ENCODE results near the gene HAPSTR1.

The HAPSTR1 gene

DNA sequence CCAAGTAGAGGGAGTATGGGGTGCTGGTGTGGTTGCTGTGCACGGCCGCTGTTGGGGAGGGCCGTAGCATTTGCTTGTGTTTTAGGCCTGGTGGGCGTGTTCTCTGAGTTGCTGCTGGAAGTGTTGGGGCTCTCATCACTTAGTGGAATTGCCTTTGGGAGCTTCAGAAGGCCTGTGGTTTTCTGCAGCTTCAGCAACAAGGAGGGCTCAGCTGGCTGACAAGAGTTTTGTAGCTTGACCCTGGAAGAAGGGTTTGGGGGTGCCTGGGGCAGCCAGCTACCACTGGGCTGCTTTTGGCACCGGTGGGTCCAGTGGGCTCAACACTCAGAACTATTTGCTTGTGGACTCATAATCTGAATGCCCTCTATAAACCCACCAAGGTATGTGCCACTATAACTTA, 30.9 kb downstream of the HAPSTR1 start:
- DNase-seq: no peak

DNA sequence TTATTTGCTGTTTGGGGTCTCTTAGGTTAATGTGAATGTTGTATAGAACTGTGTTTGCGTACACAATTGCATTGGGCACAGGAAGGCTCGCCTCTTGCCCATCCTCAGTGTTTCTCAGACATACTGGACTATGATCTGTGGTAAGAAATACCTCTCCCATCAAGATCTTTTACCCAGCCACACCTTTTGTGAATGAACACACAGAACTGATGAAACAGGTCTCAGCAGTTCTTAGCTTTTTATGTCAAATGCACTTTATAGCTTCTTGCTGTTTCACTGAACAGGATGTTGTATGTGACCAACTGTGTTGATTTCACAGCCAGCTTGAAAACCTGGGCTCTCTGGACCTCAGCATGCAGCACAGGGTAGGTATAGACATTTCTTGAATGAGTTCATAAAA, 31.5 kb downstream of the HAPSTR1 start:
- DNase-seq: no peak

DNA sequence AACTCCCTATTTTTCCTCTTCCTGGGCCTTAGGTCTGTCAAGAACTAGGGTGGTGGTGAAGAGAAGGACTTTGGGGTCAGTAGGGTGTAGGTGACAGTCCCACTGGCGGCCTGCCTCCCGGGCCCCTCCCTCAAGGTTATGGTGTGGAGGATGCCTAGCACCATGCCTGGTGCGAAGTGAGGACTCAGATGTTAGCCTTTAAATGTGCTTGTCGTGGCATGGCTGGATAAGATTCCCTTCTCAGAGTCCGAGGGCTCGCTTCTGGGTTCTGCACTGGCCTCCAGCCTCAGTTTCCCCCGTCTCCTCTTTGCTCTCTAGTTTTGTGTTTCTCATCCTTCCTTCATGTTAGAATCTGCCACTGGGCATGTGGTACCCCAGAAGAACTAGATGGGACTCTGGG, 32.0 kb downstream of the HAPSTR1 start:
- no peak for DNase-seq

DNA sequence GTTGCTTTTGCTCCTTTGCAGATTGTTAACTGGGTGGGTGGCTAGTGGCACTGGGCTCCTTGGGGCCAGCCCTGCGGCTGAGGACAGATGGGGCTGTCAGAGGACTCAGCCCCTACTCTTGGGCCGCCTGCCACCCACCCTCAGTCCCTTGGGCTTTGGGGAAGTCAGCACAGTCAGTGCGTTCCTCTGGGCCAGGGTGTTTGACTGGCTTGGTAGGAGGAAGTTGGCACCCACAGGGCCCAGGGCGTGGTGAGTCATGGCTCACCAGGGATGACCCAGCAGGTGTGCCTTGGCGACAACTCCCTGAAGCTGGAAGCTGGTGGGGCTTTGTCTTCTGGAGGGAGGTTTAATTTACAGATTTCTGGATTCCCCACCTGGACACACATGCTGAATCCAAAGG, 32.4 kb downstream of the HAPSTR1 start:
- DNase-seq: peak in 1 of 58 donors; percentile 8

DNA sequence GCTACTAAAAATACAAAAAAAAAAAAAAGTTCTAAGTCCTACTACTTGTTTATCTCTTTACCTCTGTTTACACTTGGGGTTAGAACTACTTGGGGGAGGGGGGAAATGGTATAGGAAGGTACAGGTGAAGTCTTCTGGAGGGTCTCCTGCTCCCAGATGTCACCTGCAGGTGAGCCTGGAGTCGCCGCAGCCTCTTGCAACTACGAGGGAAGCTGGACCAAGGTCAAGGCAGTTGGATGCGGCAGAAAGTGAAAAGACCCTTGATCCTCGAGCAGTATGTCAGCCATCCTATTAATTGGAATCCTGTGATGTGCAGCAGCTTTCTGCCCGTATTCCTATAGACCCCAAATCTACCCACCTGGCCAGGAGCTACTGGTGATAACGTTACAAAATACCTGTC, 33.0 kb downstream of the HAPSTR1 start:
- DNase-seq: no peak

DNA sequence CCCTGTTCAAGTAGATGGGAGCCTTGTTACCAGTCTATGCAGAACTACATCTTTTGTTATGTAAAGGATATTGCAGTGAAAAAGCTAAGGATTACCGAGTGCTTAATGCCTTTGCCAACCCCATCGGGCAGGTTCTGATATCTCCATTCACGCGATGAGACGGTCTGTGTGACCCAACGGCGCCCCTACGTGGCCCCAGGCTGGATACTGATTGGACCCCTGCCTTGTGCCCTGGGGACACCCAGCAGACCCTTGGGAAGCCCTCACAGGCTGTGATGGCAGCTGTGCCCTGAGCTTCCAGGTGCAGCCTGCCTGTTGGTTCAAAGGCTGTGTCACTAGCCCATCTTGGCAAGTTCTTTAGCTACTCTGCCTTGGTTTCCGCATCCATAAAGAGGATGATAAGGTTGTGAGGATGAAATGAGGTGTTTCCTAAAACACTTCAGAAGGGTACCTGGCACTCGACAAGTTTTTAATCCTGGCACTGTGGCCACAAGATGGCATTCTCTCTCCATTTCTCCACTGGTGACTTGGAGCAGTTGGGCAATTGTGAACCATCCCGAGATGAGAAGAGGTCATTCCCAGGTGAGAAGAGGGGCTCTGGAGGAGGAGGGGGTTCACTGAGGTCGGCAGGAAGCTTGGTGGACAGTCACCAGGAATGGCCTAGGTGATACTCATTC, 33.6 kb downstream of the HAPSTR1 start:
- no peak for DNase-seq

DNA sequence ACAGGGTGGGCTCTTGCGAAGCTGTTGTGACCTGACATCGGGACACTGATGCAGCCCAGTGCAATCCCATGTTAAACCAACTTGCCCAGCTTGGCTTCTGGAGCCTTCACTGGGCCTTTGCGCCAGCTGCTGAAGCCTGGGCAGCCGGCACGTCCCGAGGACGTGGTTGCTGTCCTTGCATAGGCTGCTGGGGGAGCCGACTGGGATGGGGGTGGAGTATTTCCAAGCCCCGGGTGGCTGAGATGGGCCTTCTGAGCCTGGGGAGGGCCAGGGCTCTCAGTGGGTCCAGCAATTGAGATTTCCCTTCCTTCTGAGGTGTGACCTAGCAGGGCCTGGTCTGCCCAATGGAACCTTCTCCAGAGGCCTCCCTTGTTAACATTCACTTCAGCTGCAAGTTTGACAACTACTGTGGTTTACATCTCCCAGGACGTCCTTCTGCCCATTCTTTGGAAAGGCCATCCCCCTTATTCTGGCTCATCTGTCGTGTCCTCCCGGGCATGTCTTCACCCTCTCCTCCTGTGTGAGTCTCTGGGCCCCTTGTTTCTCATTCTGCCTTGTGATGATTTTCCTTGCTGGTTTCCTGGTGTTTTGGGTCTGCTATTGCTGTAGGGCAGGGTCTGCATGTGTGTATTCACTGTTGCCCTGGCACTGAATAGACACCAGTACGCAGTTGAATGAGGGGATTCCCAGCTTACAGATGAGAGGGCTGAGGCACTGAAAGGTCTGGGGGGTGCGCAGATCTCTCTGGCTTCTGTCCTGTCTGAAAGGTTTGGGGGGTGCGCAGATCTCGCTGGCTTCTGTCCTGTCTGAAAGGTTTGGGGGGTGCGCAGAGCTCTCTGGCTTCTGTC, 34.4 kb downstream of the HAPSTR1 start:
- DNase-seq: no peak

DNA sequence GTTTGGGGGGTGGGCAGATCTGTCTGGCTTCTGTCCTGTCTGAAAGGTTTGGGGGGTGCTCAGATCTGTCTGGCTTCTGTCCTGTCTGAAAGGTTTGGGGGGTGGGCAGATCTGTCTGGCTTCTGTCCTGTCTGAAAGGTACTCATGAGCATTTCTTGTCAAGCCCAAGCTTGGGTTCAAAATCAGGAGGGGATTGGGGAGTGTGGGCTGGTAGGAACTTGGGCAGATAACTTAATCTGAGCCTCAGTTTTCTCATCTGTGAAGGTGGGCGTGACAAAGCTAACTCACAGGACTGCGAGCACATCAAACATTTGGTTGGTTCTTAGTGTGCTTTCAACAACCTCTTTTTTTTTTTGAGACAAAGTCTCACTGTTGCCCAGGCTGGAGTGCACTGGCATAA, 35.2 kb downstream of the HAPSTR1 start:
- DNase-seq: no peak

DNA sequence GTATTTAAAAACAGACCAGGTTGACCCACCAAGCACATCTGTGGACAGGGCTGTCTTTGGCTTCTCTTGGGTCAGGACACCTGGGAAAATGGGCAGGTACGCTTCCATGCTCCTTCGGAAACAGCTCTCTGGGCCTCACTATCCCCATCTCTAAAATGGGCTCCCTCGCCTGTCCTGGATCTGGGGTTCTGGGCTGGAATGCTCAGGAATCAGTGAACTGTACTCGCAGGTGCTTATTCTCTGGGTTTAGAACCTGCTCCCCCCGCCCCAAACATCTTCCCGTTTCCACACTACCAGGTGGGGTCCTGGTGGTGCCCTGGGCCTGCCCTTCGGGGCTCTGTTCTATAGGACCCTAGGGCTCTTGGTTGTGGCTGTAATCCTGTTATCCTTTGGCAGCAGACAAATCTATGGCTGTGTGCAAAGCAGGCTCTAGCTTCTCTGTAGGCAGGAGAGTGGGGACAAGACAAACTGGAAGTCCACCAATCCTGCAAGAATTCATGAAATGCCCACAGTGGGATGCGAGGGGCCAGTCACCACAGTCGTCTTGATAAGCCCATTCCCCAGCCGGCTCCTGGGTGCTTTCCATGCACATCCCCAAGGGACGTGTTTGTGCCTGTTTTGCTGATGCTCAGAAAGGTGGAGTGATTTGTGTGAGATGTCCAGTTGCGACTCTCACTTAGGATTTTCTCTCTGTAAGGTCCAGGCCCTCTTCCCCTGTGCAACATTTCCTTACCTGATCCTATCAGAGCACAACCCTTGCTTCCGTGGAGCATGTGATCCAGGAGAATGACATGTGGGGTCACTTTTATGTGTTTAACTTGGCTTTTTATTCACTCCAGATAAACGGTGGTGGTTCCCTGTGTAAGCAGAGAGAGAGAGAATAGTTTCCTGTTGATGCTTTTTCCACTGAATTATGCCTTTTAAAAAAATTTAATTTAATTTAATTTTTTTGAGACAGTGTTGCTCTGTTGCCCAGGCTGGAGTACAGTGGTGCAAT, 37.2 kb downstream of the HAPSTR1 start:
- no peak for DNase-seq

DNA sequence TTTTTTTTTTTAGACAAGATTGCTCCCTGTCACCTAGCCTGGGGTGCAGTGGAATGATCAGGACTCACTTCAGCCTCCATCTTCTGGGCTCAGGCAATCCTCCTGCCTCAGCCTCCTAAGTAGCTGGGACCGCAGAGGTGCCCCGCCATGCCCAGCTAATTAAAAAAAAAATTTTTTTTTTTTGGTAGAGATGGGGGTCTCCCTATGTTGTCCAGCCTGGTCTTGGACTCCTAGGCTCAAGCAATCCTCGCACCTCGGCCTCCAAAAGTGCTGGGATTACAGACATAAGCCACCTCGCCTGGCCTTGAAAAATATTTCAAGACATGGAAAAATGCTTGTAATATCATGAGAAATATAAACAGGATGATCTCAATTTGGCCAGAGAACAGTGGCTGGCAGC, 42.9 kb downstream of the HAPSTR1 start:
- DNase-seq: no peak

DNA sequence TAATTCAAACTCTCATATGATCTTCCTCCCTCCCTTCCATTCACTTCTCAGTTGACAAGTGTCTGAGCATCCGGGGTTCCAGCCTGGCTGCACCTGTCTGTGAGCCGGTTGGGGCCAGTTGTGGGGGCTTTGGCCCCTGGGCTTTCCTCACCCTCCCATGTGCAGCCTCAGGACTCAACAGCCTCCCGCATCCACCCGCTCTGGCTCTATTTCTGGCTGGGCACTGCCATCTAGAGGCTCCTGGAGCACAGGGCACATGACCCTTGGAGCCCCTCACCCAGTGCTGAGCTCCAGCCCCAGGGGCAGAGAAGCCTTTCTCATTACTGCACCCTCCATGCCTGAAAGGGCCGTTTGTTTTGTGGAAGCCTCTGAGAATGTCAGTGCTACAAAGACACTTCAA, 43.3 kb downstream of the HAPSTR1 start:
- DNase-seq: peak in 33 of 58 donors; percentile 6 to 63 (median 16)

DNA sequence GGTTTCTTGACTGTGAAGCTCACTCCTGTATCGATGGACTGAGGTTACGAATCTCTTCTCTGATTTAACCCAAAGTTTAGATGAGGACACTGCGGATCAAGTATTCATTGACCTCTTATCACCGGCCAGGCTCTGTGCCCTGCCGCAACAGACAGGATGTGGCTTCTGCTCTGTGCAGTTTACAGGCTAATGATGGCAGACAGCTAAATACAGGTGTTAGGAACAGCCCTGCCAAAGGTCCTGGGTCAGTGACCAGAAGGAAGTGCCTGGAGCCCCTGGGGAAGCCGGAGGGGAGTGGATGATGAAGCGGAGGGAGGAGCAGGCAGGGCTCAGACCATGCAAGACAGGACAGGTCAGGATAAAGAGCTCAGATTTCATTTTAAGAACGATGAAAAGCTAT, 44.4 kb downstream of the HAPSTR1 start:
- DNase-seq: no peak

DNA sequence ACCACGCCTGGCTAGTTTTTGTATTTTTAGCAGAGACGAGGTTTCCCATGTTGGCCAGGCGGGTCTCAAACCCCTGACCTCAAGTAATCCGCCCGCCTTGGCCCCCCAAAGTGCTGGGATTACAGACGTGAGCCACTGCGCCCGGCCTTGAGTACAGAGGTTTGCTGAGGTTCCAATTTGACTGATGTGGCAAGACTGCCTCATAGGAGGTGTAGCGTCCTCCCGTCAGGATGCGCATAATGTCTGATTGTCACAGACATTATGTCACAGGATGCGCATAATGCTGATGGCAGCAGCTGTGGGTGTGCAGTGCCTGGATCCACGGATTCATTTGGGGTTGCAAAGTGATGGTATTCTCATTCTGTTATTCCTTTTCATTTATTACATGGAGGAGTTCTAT, 45.2 kb downstream of the HAPSTR1 start:
- DNase-seq: peak in 1 of 58 donors; percentile 14

DNA sequence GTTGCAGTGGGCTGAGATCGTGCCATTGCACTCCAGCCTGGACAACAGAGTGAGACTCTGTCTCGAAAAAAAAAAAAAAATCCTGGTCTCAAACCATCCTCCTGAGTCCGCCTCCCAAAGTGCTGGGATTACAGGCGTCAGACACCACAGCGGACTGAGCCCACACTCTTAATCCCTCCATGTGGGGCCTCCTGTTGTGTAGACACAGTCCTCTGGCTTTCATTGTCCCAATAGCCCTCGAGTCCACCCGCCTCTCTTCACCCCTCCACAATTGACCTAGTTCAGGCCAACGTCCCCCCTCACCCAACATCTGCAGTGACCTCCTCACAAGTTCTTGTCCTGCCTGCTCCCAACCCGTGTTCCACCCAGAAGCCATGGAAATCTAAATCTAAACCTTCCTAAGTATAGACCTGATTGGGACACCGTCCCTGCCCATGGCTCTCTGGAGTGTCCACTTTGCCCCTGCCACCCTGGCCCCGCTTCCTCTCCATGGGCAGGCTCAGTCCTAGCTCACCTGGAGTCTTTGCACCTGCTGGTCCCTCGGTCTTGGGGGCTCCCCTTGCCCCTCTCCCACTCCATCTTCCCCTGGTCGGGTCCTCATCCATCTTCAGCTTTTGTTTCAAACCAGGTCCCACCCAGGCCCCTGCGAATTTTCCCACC, 46.7 kb downstream of the HAPSTR1 start:
- DNase-seq: no peak

DNA sequence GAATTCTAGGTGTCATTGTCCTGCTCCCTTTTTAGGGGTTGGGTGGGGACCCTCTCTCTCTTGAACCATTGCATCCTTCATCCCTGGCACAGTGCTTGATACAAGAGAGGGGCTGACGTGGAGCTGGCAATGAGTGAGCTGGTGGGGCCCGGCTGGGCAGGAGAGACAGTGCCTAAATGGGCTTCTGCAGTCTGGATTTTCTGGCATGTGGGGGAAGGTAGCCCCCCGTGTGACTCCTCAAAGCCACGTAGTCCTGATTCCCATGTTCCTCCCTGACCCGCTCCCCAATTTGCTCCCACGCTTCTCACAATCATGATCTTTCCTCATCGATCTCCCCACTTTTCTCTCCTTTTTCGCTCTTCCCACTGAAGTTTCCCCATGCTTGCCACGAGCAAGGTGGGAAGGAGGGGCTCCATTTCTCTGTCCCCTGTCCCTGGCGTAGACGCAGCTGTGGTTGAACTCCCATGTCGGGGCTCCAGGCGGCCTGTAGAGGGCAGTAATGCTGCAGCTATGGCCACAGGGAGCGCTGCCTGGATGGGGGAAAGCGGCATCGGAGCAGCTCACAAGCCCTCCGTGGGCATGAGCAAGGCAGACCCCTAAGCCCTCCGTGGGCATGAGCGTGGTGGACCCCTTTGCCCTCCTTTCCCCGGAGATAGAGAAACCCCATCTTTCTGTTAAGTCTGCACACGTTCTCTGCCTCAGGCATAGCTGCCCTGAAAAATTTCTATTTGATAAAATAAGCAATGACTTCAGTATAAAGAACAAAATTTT, 47.5 kb downstream of the HAPSTR1 start:
- DNase-seq: peak in 55 of 58 donors; percentile 9 to 83 (median 53)

DNA sequence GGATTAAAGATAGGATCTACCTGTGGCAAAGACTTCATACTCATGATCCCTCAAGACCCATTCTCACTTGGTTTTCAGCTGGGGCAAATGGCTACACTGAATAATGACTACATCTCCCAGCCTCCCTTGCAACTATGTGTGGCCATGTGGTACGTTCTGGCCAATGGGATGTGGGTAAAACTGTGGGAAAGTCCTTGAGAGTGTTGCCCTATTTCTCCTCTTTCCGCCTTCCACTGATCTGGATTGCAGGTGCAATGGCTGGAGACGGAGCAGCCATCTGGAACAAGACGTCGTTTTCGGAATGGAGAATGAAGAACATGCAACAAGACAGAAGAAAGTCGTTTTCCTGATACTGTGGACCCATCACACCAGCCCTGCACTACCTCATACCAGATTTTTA, 48.5 kb downstream of the HAPSTR1 start:
- peak in 7 of 58 donors; percentile 6 to 35 (median 14) for DNase-seq

Data from anterior cingulate cortex (tissue), 58 donors.